ENCODE measurements around the gene STS. TPM values are rescaled to one million over a fixed set of nuclear protein-coding genes. Genes with fewer than 3 reads are reported as not detected.

Gene STS
- total RNA-seq, 2 experiments from 2014 or later, result 0.32 to 0.38 TPM

- H3K36me3 Mint-ChIP-seq (ENCODE audit: low read depth), result no peaks in the 10 kb centered on the region
- H3K4me3 Mint-ChIP-seq, result no peak overlapping the region
- no peak for DNase-seq
- H3K27ac Mint-ChIP-seq, result no peak overlapping the region
- no peaks in the 10 kb centered on the region for H3K27me3 Mint-ChIP-seq (ENCODE audit: low read depth)
- CTCF ChIA-PET, result no interaction called here
- intact Hi-C loops (cut with micrococcal nuclease), result loop anchor here (2.0 to 5.0 kb wide), 2 partner anchors 13 to 79 kb away; no protein-coding TSS in a partner anchor
- H3K9me3 Mint-ChIP-seq, result no peaks in the 10 kb centered on the region
- peaks cover 13% of the 10 kb centered on the region for H3K4me1 Mint-ChIP-seq (ENCODE audit: low read depth)
These were observed 1.4 kb upstream of the STS start for GRCh38 chrX:7146020-7146702.

- H3K27me3 Mint-ChIP-seq (ENCODE audit: low read depth), result no peaks in the 10 kb centered on the region
- DNase-seq, result peak; percentile 10
- H3K36me3 Mint-ChIP-seq (ENCODE audit: low read depth), result no peaks in the 10 kb centered on the region
- H3K9me3 Mint-ChIP-seq, result no peaks in the 10 kb centered on the region
- intact Hi-C loops (cut with micrococcal nuclease), result loop anchor here (2.0 to 5.0 kb wide), 2 partner anchors 14 to 80 kb away; no protein-coding TSS in a partner anchor
- CTCF ChIA-PET, result no interaction called here
- H3K4me1 Mint-ChIP-seq (ENCODE audit: low read depth), result peaks cover 13% of the 10 kb centered on the region
- peak overlapping the region; percentile 71 for H3K27ac Mint-ChIP-seq
- H3K4me3 Mint-ChIP-seq, result peak overlapping the region; percentile 77
These were observed 654 bp upstream of the STS start for GRCh38 chrX:7146703-7147412.

GRCh38 chrX:7147978-7148854 is 704 bp downstream of the STS start, which contains the start of gene PUDP:
Gene PUDP, minus strand, starts transcription at chrX:7148153. Its CDS starts 40 bp downstream, at chrX:7148113.
- H3K4me1 Mint-ChIP-seq (ENCODE audit: low read depth), result peaks cover 13% of the 10 kb centered on the region
- DNase-seq, result peak; percentile 79
- no peaks in the 10 kb centered on the region for H3K27me3 Mint-ChIP-seq (ENCODE audit: low read depth)
- CTCF ChIA-PET, result no interaction called here
- H3K27ac Mint-ChIP-seq, result peak within 1 kb of the TSS; percentile 86
- H3K4me3 Mint-ChIP-seq, result peak within 1 kb of the TSS; percentile 79
- intact Hi-C loops (cut with micrococcal nuclease), result loop anchor here (1.0 to 5.0 kb wide), 4 partner anchors 15 to 779 kb away; partner anchors contain the start of gene PNPLA4
- H3K36me3 Mint-ChIP-seq (ENCODE audit: low read depth), result no peaks in the 10 kb centered on the region
- no peaks in the 10 kb centered on the region for H3K9me3 Mint-ChIP-seq

DNA sequence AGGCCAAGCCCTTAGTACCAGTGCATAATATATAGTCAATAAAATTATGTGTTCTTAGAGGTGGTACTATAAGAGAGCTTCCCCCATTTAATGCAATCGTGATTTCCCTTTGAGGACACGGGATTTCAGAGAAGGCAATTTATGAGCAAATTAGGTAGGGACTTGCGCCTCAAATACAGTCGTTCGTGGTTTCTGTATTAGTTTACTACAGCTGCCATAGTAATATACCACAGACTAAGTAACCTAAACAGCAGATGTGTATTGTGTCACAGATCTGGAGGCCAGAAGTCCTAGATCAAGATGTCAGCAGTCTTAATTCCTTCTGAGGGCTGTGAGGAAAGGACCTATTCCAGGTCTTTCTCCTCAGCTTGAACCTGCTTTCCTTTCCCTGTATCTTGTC is 1.9 kb downstream of the STS start:
- CTCF ChIA-PET, result no interaction called here
- intact Hi-C loops (cut with micrococcal nuclease), result loop anchor here (5.0 kb wide), 1 partner anchor 82 kb away; no protein-coding TSS in a partner anchor
- Mint-ChIP-seq H3K4me1 (ENCODE audit: low read depth) (peaks cover 10% of the 10 kb centered on the region), H3K4me3 (no peak overlapping the region), H3K9me3 (no peaks in the 10 kb centered on the region), H3K36me3 (ENCODE audit: low read depth) (no peaks in the 10 kb centered on the region), H3K27me3 (ENCODE audit: low read depth) (no peaks in the 10 kb centered on the region), H3K27ac (no peak overlapping the region)
- DNase-seq, result no peak

GRCh38 chrX:7153231-7153630 is 5.7 kb downstream of the STS start:
- Mint-ChIP-seq H3K27ac (no peak overlapping the region), H3K27me3 (ENCODE audit: low read depth) (no peaks in the 10 kb centered on the region), H3K4me1 (ENCODE audit: low read depth) (no peaks in the 10 kb centered on the region), H3K36me3 (ENCODE audit: low read depth) (no peaks in the 10 kb centered on the region), H3K4me3 (no peak overlapping the region), H3K9me3 (no peaks in the 10 kb centered on the region)
- no peak for DNase-seq
- CTCF ChIA-PET, result no interaction called here
- intact Hi-C loops (cut with micrococcal nuclease), result no loop called here

GRCh38 chrX:7154041-7154597 is 6.6 kb downstream of the STS start:
- intact Hi-C loops (cut with micrococcal nuclease), result no loop called here
- no peak for DNase-seq
- Mint-ChIP-seq H3K9me3 (no peaks in the 10 kb centered on the region), H3K4me1 (ENCODE audit: low read depth) (no peaks in the 10 kb centered on the region), H3K4me3 (no peak overlapping the region), H3K36me3 (ENCODE audit: low read depth) (no peaks in the 10 kb centered on the region), H3K27me3 (ENCODE audit: low read depth) (no peaks in the 10 kb centered on the region), H3K27ac (no peak overlapping the region)
- CTCF ChIA-PET, result no interaction called here

GRCh38 chrX:7155163-7155562 is 7.7 kb downstream of the STS start:
- H3K27ac Mint-ChIP-seq, result no peak overlapping the region
- H3K9me3 Mint-ChIP-seq, result no peaks in the 10 kb centered on the region
- H3K36me3 Mint-ChIP-seq (ENCODE audit: low read depth), result no peaks in the 10 kb centered on the region
- no peak overlapping the region for H3K4me3 Mint-ChIP-seq
- H3K4me1 Mint-ChIP-seq (ENCODE audit: low read depth), result no peaks in the 10 kb centered on the region
- no peaks in the 10 kb centered on the region for H3K27me3 Mint-ChIP-seq (ENCODE audit: low read depth)
- no peak for DNase-seq
- intact Hi-C loops (cut with micrococcal nuclease), result no loop called here
- CTCF ChIA-PET, result no interaction called here

DNA sequence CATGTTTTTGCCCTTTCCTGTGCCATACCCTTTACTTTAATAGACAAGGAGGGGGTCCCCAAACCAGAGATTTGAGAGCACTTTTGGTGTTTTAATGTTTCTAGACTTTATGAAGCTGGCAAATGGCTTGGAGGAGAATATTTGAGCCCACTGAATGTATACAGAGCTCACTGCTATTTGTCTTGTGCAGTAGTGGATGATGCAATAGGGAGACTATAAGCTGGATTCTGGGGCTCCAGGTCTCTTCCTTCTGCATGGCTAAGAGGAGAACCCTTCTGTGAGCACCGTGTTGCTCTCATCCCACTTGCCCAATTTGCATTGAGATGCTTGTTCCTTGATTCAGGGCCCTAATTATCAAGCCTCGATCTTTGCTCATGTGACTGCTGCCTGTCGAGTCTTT is 9.4 kb downstream of the STS start:
- no peak for DNase-seq
- Mint-ChIP-seq H3K36me3 (ENCODE audit: low read depth) (no peaks in the 10 kb centered on the region), H3K4me3 (no peak overlapping the region), H3K27ac (no peak overlapping the region), H3K9me3 (no peaks in the 10 kb centered on the region), H3K27me3 (ENCODE audit: low read depth) (no peaks in the 10 kb centered on the region), H3K4me1 (ENCODE audit: low read depth) (no peaks in the 10 kb centered on the region)
- CTCF ChIA-PET, result no interaction called here
- intact Hi-C loops (cut with micrococcal nuclease), result no loop called here

DNA sequence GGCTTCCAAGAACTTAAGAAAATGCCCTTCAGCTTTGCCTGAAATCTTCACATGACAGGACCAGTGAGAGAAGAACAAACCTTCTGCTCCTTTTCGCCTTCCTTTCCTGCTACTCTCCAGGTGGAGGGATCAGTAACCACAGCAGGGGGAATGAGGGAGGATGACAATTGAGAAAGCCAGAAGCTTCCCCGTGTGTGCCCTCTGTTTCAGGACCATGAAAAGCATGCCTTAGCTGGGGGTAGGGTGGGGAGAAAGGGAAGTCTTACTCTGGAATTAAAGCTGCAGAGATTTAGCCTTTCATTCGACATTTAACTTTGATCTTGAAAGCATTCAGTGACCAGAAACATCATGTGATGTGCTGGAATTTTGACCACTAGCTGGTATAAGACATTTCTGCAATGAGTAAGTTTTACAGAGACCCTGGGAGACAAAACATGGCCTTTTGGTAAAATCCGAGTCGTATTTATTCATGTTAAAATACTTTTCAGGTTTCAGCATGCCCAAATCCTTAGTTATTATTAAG is 11.0 kb downstream of the STS start:
- no peaks in the 10 kb centered on the region for H3K9me3 Mint-ChIP-seq
- H3K4me3 Mint-ChIP-seq, result no peak overlapping the region
- H3K27me3 Mint-ChIP-seq (ENCODE audit: low read depth), result no peaks in the 10 kb centered on the region
- CTCF ChIA-PET, result no interaction called here
- no peaks in the 10 kb centered on the region for H3K4me1 Mint-ChIP-seq (ENCODE audit: low read depth)
- no peak overlapping the region for H3K27ac Mint-ChIP-seq
- DNase-seq, result no peak
- intact Hi-C loops (cut with micrococcal nuclease), result no loop called here
- H3K36me3 Mint-ChIP-seq (ENCODE audit: low read depth), result no peaks in the 10 kb centered on the region

GRCh38 chrX:7159149-7159861 is 11.8 kb downstream of the STS start:
- Mint-ChIP-seq H3K4me3 (no peak overlapping the region), H3K9me3 (no peaks in the 10 kb centered on the region), H3K27ac (no peak overlapping the region), H3K27me3 (ENCODE audit: low read depth) (no peaks in the 10 kb centered on the region), H3K36me3 (ENCODE audit: low read depth) (no peaks in the 10 kb centered on the region), H3K4me1 (ENCODE audit: low read depth) (no peaks in the 10 kb centered on the region)
- intact Hi-C loops (cut with micrococcal nuclease), result no loop called here
- CTCF ChIA-PET, result no interaction called here
- DNase-seq, result no peak

GRCh38 chrX:7163146-7163677 is 15.7 kb downstream of the STS start:
- no peak for DNase-seq
- no peaks in the 10 kb centered on the region for H3K4me1 Mint-ChIP-seq (ENCODE audit: low read depth)
- H3K27me3 Mint-ChIP-seq (ENCODE audit: low read depth), result no peaks in the 10 kb centered on the region
- no peaks in the 10 kb centered on the region for H3K9me3 Mint-ChIP-seq
- no peak overlapping the region for H3K4me3 Mint-ChIP-seq
- intact Hi-C loops (cut with micrococcal nuclease), result no loop called here
- H3K27ac Mint-ChIP-seq, result no peak overlapping the region
- no peaks in the 10 kb centered on the region for H3K36me3 Mint-ChIP-seq (ENCODE audit: low read depth)
- CTCF ChIA-PET, result no interaction called here
